OCI-LY7 (cell line): ENCODE data around the gene NPM3. TPM values are rescaled to one million over a fixed set of nuclear protein-coding genes. Genes with fewer than 3 reads are reported as not detected.

Source experiments
- BruUV-seq: library from RNA; stranded (reverse); fragments of 400-500 nt; replicated peaks from 2 replicates; lab custom pipeline; 2021; lab: Mats Ljungman, UMichigan
- CTCF ChIA-PET: fragments of 300-600 bp; sonication (Branson Sonifier 250); formaldehyde crosslinking; loops from one replicate; lab custom pipeline; 2022; ENCODE audit warnings: antibody characterized with exemption; ENCODE audit not compliant: unreplicated experiment; lab: Charles Lee
- POLR2A ChIA-PET: fragments of 300-600 bp; sonication (Branson Sonifier 250); formaldehyde crosslinking; loops from one replicate; lab custom pipeline; 2022; ENCODE audit warnings: antibody characterized with exemption; lab: Charles Lee
- DNase-seq: peaks from one replicate; pipeline ENCODE4 v3.0.0-alpha.2; 2015; ENCODE audit warnings: low spot score
- H2AFZ ChIP-seq: fragments of 200-600 bp; sonication (generic), shearing (Covaris generic); 2 replicates; pipeline ENCODE4 v1.6.1; 2014; ENCODE audit warnings: mild to moderate bottlenecking, antibody characterized with exemption, low read length, moderate library complexity
- H3K27ac ChIP-seq: fragments of 200-600 bp; sonication (generic); 2 replicates; pipeline ENCODE4 v1.5.1; 2014; ENCODE audit warnings: mixed run types, low read depth, mild to moderate bottlenecking, moderate library complexity, low read length, inconsistent platforms; ENCODE audit not compliant: poor library complexity, severe bottlenecking
- H3K36me3 ChIP-seq: fragments of 200-600 bp; sonication (generic); 2 replicates; pipeline ENCODE4 v1.6.1; 2014; ENCODE audit warnings: mild to moderate bottlenecking, antibody characterized with exemption, low read length, moderate library complexity, mixed read lengths; ENCODE audit not compliant: insufficient read depth
- H3K4me1 ChIP-seq: fragments of 200-600 bp; sonication (generic); 2 replicates; pipeline ENCODE4 v1.5.1; 2014; ENCODE audit warnings: mild to moderate bottlenecking, low read length; ENCODE audit not compliant: insufficient read depth, poor library complexity, severe bottlenecking
- H3K4me2 ChIP-seq: fragments of 200-600 bp; sonication (generic); 2 replicates; pipeline ENCODE4 v1.6.1; 2014; ENCODE audit warnings: mild to moderate bottlenecking, low read length
- H3K4me3 ChIP-seq: fragments of 200-600 bp; sonication (generic); 2 replicates; pipeline ENCODE4 v1.5.1; 2014; ENCODE audit warnings: mild to moderate bottlenecking, low read depth, low read length; ENCODE audit not compliant: poor library complexity, severe bottlenecking
- H3K79me2 ChIP-seq: fragments of 200-600 bp; sonication (generic); 2 replicates; pipeline ENCODE4 v1.6.1; 2016; ENCODE audit warnings: low read depth, mild to moderate bottlenecking, low read length, moderate library complexity, mixed read lengths; ENCODE audit not compliant: insufficient read depth
- H3K9me2 ChIP-seq: fragments of 200-600 bp; sonication (generic); 2 replicates; pipeline ENCODE4 v1.6.1; 2016; ENCODE audit warnings: mild to moderate bottlenecking, low read length, mixed read lengths; ENCODE audit not compliant: insufficient read depth
- H3K9me3 ChIP-seq: fragments of 200-600 bp; sonication (generic); 2 replicates; pipeline ENCODE4 v1.6.1; 2014; ENCODE audit warnings: mild to moderate bottlenecking, mixed run types, low read length, mixed read lengths
- H4K20me1 ChIP-seq: fragments of 200-600 bp; sonication (generic); 2 replicates; pipeline ENCODE4 v1.6.1; 2014; ENCODE audit warnings: mild to moderate bottlenecking, antibody characterized with exemption, low read length, moderate library complexity, mixed read lengths; ENCODE audit not compliant: insufficient read depth
- EZH2phosphoT487 ChIP-seq: fragments of 200-600 bp; sonication (generic); IDR thresholded peaks from 2 replicates; pipeline ENCODE4 v1.6.1; 2018; ENCODE audit warnings: low read depth, borderline replicate concordance, mild to moderate bottlenecking, mixed run types, antibody characterized with exemption, low read length, moderate library complexity, mixed read lengths
- intact Hi-C: fragments of 100-400 bp; cut with micrococcal nuclease; formaldehyde crosslinking; loops from one replicate; pipeline ENCODE4 v1.10.0; 2022; ENCODE audit not compliant: unreplicated experiment
- total RNA-seq, 2 experiments: library from RNA; depleted of rRNA in 1 of 2; stranded (reverse); fragments of >200 nt in 1 of 2; shearing (Covaris generic) in 1 of 2; gene quantifications; 2 replicates each; pipeline ENCODE4 v1.2.3, GENCODE V29; 2014 to 2022
- TF ChIP-seq, protein P1 (sequence below): fragments of 200-600 bp; sonication (generic); conservative IDR thresholded peaks from 2 replicates; pipeline ENCODE4 v1.5.1; 2014; ENCODE audit warnings: mild to moderate bottlenecking, antibody characterized with exemption, low read length, moderate library complexity, mixed read lengths

NPM3 gene
- total RNA-seq, 2 experiments from 2014 or later = 111 to 115 TPM

DNA sequence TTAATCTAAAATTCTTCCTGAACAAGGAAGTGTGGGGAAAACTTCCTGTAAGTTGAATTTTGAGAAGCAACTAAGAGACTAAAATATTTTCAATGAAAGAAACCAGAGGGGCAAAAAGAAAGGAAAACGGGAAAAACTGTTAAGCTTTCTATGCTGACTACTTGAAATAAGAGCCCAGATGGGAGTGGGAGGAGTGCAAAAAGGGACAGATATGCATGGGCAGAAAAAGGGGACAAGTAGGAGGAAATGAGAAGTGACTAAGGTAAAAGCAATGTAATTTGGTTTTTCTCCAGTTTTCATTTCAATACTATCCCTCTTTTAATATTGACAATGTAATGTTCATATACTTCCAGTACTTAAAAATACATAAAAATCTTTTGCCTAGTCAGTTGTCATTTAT lies 23.9 kb upstream of the NPM3 start:
- intact Hi-C loops = no loop called here
- no peaks in the 10 kb centered on the region for H4K20me1 ChIP-seq
- no peak overlapping the region for H2AFZ ChIP-seq
- no peak overlapping the region for H3K4me2 ChIP-seq
- peaks cover 31% of the 10 kb centered on the region; the same call in 1 of the 2 replicates for H3K79me2 ChIP-seq
- CTCF ChIA-PET = no interaction called here
- DNase-seq = no peak
- no peak overlapping the region for H3K27ac ChIP-seq
- BruUV-seq = no TSS peak
- H3K36me3 ChIP-seq = peaks cover 96% of the 10 kb centered on the region
- POLR2A ChIA-PET = interaction anchor here (0.7 to 2.8 kb wide), 2 partner anchors 9 to 24 kb away, joined by 4 to 8 read pairs; partner anchors contain the start of gene NPM3
- H3K4me3 ChIP-seq = no peak overlapping the region
- no peaks in the 10 kb centered on the region for H3K9me2 ChIP-seq
- TF ChIP-seq EZH2phosphoT487 = no peak
- TF ChIP-seq, protein P1, sequence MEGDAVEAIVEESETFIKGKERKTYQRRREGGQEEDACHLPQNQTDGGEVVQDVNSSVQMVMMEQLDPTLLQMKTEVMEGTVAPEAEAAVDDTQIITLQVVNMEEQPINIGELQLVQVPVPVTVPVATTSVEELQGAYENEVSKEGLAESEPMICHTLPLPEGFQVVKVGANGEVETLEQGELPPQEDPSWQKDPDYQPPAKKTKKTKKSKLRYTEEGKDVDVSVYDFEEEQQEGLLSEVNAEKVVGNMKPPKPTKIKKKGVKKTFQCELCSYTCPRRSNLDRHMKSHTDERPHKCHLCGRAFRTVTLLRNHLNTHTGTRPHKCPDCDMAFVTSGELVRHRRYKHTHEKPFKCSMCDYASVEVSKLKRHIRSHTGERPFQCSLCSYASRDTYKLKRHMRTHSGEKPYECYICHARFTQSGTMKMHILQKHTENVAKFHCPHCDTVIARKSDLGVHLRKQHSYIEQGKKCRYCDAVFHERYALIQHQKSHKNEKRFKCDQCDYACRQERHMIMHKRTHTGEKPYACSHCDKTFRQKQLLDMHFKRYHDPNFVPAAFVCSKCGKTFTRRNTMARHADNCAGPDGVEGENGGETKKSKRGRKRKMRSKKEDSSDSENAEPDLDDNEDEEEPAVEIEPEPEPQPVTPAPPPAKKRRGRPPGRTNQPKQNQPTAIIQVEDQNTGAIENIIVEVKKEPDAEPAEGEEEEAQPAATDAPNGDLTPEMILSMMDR = no peak
- H3K4me1 ChIP-seq = no peaks in the 10 kb centered on the region
- no peaks in the 10 kb centered on the region for H3K9me3 ChIP-seq

GRCh38 chr10:101803511-101803910 lies 20.3 kb upstream of the NPM3 start:
- Histone ChIP-seq H3K79me2 (peaks cover 22% of the 10 kb centered on the region), H3K9me3 (no peaks in the 10 kb centered on the region), H3K9me2 (no peaks in the 10 kb centered on the region), H3K27ac (no peak overlapping the region), H2AFZ (no peak overlapping the region), H3K4me1 (no peaks in the 10 kb centered on the region), H3K36me3 (peaks cover 97% of the 10 kb centered on the region), H3K4me2 (no peak overlapping the region), H3K4me3 (no peak overlapping the region), H4K20me1 (no peaks in the 10 kb centered on the region)
- ChIA-PET CTCF (no interaction called here), POLR2A (interaction anchor here (0.6 kb wide), 1 partner anchor 1306 kb away, joined by 3 read pairs; no protein-coding TSS in a partner anchor)
- intact Hi-C loops = no loop called here
- no TSS peak for BruUV-seq
- no peak for TF ChIP-seq EZH2phosphoT487
- TF ChIP-seq, protein P1 = no peak
- no peak for DNase-seq

- intact Hi-C loops = no loop called here
- Histone ChIP-seq H2AFZ (no peak overlapping the region), H3K27ac (no peak overlapping the region), H3K9me3 (no peaks in the 10 kb centered on the region), H3K4me3 (no peak overlapping the region), H3K4me2 (no peak overlapping the region), H3K79me2 (peaks cover 22% of the 10 kb centered on the region), H3K9me2 (no peaks in the 10 kb centered on the region), H3K4me1 (no peaks in the 10 kb centered on the region), H4K20me1 (peaks cover 11% of the 10 kb centered on the region; the same call in 1 of the 2 replicates), H3K36me3 (peaks cover 100% of the 10 kb centered on the region)
- BruUV-seq = no TSS peak
- TF ChIP-seq, protein P1 = no peak
- TF ChIP-seq EZH2phosphoT487 = no peak
- ChIA-PET CTCF (no interaction called here), POLR2A (interaction anchor here (0.5 to 1.3 kb wide), 8 partner anchors 10 to 845 kb away, joined by 3 to 8 read pairs (median 4); partner anchors contain the start of gene NPM3)
- no peak for DNase-seq
These were observed 14.3 kb upstream of the NPM3 start for GRCh38 chr10:101797403-101798059.
